WTC11 (cell line): ENCODE data around the gene VEZT. TPM values are rescaled to one million over a fixed set of nuclear protein-coding genes. Genes with fewer than 3 reads are reported as not detected.

Experiments
- ATAC-seq: fragments of 200-7000 bp; cut with Tn5 transposase; 2 replicates; pipeline ENCODE4 v1.10.0; 2021; ENCODE audit warnings: mild to moderate bottlenecking, moderate library complexity
- CTCF ChIA-PET: fragments of 300-600 bp; sonication (Branson Sonifier 250); formaldehyde crosslinking; loops from one replicate; lab custom pipeline; 2021; ENCODE audit warnings: antibody characterized with exemption; lab: Charles Lee
- POLR2A ChIA-PET: fragments of 350-600 bp; sonication (Branson Sonifier 250); formaldehyde crosslinking; loops from one replicate; lab custom pipeline; 2021; ENCODE audit warnings: antibody characterized with exemption; lab: Charles Lee
- DNase-seq: peaks from one replicate; pipeline ENCODE4 v3.0.0; 2021; ENCODE audit warnings: low spot score
- H3K27ac Mint-ChIP-seq: 2 replicates; pipeline ENCODE4 v1.8.0; 2021; ENCODE audit warnings: mixed read lengths
- H3K27me3 Mint-ChIP-seq: 2 replicates; pipeline ENCODE4 v1.8.0; 2021; ENCODE audit warnings: low read depth, mild to moderate bottlenecking, moderate library complexity, mixed read lengths
- H3K36me3 Mint-ChIP-seq: 2 replicates; pipeline ENCODE4 v1.8.0; 2021; ENCODE audit warnings: mixed read lengths
- H3K4me1 Mint-ChIP-seq: 2 replicates; pipeline ENCODE4 v1.8.0; 2022; ENCODE audit warnings: mixed read lengths
- H3K4me3 Mint-ChIP-seq: 2 replicates; pipeline ENCODE4 v1.8.0; 2021; ENCODE audit warnings: mild to moderate bottlenecking, moderate library complexity, mixed read lengths
- H3K9me3 Mint-ChIP-seq: 2 replicates; pipeline ENCODE4 v1.8.0; 2021; ENCODE audit warnings: mixed read lengths
- CBFB ChIP-seq: sonication (generic); formaldehyde crosslinking; IDR thresholded peaks from 2 replicates; pipeline ENCODE4 v1.8.1; 2022; ENCODE audit warnings: mild to moderate bottlenecking, low read depth, missing genetic modification reagents
- CREM ChIP-seq: sonication (generic); formaldehyde crosslinking; IDR thresholded peaks from 2 replicates; pipeline ENCODE4 v1.8.1; 2022; ENCODE audit warnings: mild to moderate bottlenecking, missing genetic modification reagents, moderate library complexity
- ESRRA ChIP-seq: sonication (generic); formaldehyde crosslinking; IDR thresholded peaks from 2 replicates; pipeline ENCODE4 v1.8.1; 2022; ENCODE audit warnings: mild to moderate bottlenecking, missing genetic modification reagents, borderline replicate concordance
- FOXP1 ChIP-seq: sonication (generic); formaldehyde crosslinking; IDR thresholded peaks from 2 replicates; pipeline ENCODE4 v1.8.0; 2022; ENCODE audit warnings: missing genetic modification reagents, mild to moderate bottlenecking, moderate library complexity, borderline replicate concordance
- IRF2 ChIP-seq: sonication (generic); formaldehyde crosslinking; IDR thresholded peaks from 2 replicates; pipeline ENCODE4 v1.8.0; 2022; ENCODE audit warnings: low read depth, missing genetic modification reagents, borderline replicate concordance
- JUN ChIP-seq: sonication (generic); formaldehyde crosslinking; IDR thresholded peaks from 2 replicates; pipeline ENCODE4 v1.8.0; 2023; ENCODE audit warnings: mild to moderate bottlenecking, missing genetic modification reagents
- MXD4 ChIP-seq: fragments of 250-450 bp; sonication (Bioruptor Pico); IDR thresholded peaks from 2 replicates; pipeline ENCODE4 v1.8.0; 2021; ENCODE audit warnings: mild to moderate bottlenecking, moderate library complexity, borderline replicate concordance
- NFATC4 ChIP-seq: fragments of 250-450 bp; sonication (Bioruptor Pico); IDR thresholded peaks from 2 replicates; pipeline ENCODE4 v1.9.0; 2021; ENCODE audit warnings: mild to moderate bottlenecking
- NR3C1 ChIP-seq: sonication (generic); formaldehyde crosslinking; conservative IDR thresholded peaks from 2 replicates; pipeline ENCODE4 v1.8.1; 2023; ENCODE audit warnings: low read depth, mild to moderate bottlenecking, missing genetic modification reagents
- SP1 ChIP-seq: sonication (generic); formaldehyde crosslinking; conservative IDR thresholded peaks from 2 replicates; pipeline ENCODE4 v1.8.1; 2022; ENCODE audit warnings: missing genetic modification reagents
- TEAD1 ChIP-seq: sonication (generic); formaldehyde crosslinking; IDR thresholded peaks from 2 replicates; pipeline ENCODE4 v1.8.0; 2022; ENCODE audit warnings: mild to moderate bottlenecking, missing genetic modification reagents
- ZBTB21 ChIP-seq: sonication (generic); formaldehyde crosslinking; IDR thresholded peaks from 2 replicates; pipeline ENCODE4 v1.8.1; 2023; ENCODE audit warnings: mild to moderate bottlenecking, missing genetic modification reagents, borderline replicate concordance
- ZNF138 ChIP-seq: sonication (generic); formaldehyde crosslinking; conservative IDR thresholded peaks from 2 replicates; pipeline ENCODE4 v1.8.1; 2022; ENCODE audit warnings: mild to moderate bottlenecking, moderate library complexity, missing genetic modification reagents
- ZNF263 ChIP-seq: sonication (generic); formaldehyde crosslinking; IDR thresholded peaks from 2 replicates; pipeline ENCODE4 v1.8.1; 2022; ENCODE audit warnings: low read depth, mild to moderate bottlenecking, moderate library complexity, missing genetic modification reagents
- total RNA-seq: library from RNA; stranded (reverse); gene quantifications from 3 replicates; pipeline ENCODE4 v1.2.3, GENCODE V29; 2021
- TF ChIP-seq, protein P1 (sequence below): sonication (generic); formaldehyde crosslinking; IDR thresholded peaks from 2 replicates; pipeline ENCODE4 v1.8.1; 2023; ENCODE audit warnings: mild to moderate bottlenecking, missing genetic modification reagents
- TF ChIP-seq, protein P2 (sequence below): sonication (generic); formaldehyde crosslinking; IDR thresholded peaks from 2 replicates; pipeline ENCODE4 v1.8.0; 2022; ENCODE audit warnings: missing genetic modification reagents
- TF ChIP-seq, protein P3 (sequence below): sonication (generic); formaldehyde crosslinking; IDR thresholded peaks from 2 replicates; pipeline ENCODE4 v1.8.1; 2023; ENCODE audit warnings: mild to moderate bottlenecking, missing genetic modification reagents, moderate library complexity
- TF ChIP-seq, protein P4 (sequence below): sonication (generic); formaldehyde crosslinking; IDR thresholded peaks from 2 replicates; pipeline ENCODE4 v1.8.1; 2022; ENCODE audit warnings: mild to moderate bottlenecking, moderate library complexity, missing genetic modification reagents
- TF ChIP-seq, protein P5 (sequence below): sonication (generic); formaldehyde crosslinking; IDR thresholded peaks from 2 replicates; pipeline ENCODE4 v1.8.1; 2023; ENCODE audit warnings: mild to moderate bottlenecking, moderate library complexity, missing genetic modification reagents
- TF ChIP-seq, protein P6 (sequence below): sonication (generic); formaldehyde crosslinking; conservative IDR thresholded peaks from 2 replicates; pipeline ENCODE4 v1.8.1; 2023; ENCODE audit warnings: mild to moderate bottlenecking, low read depth, missing genetic modification reagents, moderate library complexity

VEZT gene
- total RNA-seq, 1 experiment from 2014 or later = 54.5 TPM

DNA sequence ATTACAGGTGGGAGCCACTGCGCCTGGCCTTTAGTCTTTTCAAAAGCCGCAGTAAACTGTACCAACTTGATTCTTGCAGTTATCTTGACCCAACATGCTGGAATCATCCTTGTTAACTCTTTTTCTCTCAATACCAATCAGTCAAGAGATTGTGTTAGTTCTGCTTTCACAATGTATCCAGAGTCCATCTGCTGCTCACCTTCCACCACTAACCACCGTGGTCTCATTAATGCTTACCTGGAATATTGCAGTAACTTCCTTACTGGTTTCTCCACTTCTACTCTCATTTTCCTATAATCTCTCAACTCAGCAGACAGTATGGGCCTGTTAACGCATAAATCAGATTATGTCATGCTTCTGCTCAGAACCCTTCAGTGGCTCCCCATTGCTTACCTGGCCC, 62.2 kb downstream of the VEZT start:
- Mint-ChIP-seq H3K4me3 (no peak overlapping the region), H3K4me1 (peaks cover 5% of the 10 kb centered on the region; the same call in 1 of the 2 replicates), H3K27ac (peak overlapping the region; percentile 27), H3K36me3 (peaks cover 32% of the 10 kb centered on the region)
- CTCF ChIA-PET = no interaction called here
- no peak for ATAC-seq
- DNase-seq = no peak
- no peak for TF ChIP-seq FOXP1
- no peak for TF ChIP-seq ZBTB21
- TF ChIP-seq, protein P1, sequence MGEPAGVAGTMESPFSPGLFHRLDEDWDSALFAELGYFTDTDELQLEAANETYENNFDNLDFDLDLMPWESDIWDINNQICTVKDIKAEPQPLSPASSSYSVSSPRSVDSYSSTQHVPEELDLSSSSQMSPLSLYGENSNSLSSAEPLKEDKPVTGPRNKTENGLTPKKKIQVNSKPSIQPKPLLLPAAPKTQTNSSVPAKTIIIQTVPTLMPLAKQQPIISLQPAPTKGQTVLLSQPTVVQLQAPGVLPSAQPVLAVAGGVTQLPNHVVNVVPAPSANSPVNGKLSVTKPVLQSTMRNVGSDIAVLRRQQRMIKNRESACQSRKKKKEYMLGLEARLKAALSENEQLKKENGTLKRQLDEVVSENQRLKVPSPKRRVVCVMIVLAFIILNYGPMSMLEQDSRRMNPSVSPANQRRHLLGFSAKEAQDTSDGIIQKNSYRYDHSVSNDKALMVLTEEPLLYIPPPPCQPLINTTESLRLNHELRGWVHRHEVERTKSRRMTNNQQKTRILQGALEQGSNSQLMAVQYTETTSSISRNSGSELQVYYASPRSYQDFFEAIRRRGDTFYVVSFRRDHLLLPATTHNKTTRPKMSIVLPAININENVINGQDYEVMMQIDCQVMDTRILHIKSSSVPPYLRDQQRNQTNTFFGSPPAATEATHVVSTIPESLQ (CRISPR knock-in tag) = no peak
- TF ChIP-seq ZNF138 (CRISPR knock-in tag) = no peak
- no peak for TF ChIP-seq IRF2 (CRISPR knock-in tag)
- no peak for TF ChIP-seq CBFB (CRISPR knock-in tag)
- TF ChIP-seq NR3C1 (CRISPR knock-in tag) = no peak
- no peak for TF ChIP-seq ESRRA
- no peak for TF ChIP-seq CREM (CRISPR knock-in tag)
- no peak for TF ChIP-seq ZNF263 (CRISPR knock-in tag)
- TF ChIP-seq, protein P2, sequence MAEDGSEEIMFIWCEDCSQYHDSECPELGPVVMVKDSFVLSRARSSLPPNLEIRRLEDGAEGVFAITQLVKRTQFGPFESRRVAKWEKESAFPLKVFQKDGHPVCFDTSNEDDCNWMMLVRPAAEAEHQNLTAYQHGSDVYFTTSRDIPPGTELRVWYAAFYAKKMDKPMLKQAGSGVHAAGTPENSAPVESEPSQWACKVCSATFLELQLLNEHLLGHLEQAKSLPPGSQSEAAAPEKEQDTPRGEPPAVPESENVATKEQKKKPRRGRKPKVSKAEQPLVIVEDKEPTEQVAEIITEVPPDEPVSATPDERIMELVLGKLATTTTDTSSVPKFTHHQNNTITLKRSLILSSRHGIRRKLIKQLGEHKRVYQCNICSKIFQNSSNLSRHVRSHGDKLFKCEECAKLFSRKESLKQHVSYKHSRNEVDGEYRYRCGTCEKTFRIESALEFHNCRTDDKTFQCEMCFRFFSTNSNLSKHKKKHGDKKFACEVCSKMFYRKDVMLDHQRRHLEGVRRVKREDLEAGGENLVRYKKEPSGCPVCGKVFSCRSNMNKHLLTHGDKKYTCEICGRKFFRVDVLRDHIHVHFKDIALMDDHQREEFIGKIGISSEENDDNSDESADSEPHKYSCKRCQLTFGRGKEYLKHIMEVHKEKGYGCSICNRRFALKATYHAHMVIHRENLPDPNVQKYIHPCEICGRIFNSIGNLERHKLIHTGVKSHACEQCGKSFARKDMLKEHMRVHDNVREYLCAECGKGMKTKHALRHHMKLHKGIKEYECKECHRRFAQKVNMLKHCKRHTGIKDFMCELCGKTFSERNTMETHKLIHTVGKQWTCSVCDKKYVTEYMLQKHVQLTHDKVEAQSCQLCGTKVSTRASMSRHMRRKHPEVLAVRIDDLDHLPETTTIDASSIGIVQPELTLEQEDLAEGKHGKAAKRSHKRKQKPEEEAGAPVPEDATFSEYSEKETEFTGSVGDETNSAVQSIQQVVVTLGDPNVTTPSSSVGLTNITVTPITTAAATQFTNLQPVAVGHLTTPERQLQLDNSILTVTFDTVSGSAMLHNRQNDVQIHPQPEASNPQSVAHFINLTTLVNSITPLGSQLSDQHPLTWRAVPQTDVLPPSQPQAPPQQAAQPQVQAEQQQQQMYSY (CRISPR knock-in tag) = no peak
- TF ChIP-seq TEAD1 (CRISPR knock-in tag) = no peak
- no peak for TF ChIP-seq JUN (CRISPR knock-in tag)
- TF ChIP-seq, protein P3, sequence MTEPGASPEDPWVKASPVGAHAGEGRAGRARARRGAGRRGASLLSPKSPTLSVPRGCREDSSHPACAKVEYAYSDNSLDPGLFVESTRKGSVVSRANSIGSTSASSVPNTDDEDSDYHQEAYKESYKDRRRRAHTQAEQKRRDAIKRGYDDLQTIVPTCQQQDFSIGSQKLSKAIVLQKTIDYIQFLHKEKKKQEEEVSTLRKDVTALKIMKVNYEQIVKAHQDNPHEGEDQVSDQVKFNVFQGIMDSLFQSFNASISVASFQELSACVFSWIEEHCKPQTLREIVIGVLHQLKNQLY (CRISPR knock-in tag) = no peak
- no peak for TF ChIP-seq NFATC4 (CRISPR knock-in tag)
- TF ChIP-seq, protein P4, sequence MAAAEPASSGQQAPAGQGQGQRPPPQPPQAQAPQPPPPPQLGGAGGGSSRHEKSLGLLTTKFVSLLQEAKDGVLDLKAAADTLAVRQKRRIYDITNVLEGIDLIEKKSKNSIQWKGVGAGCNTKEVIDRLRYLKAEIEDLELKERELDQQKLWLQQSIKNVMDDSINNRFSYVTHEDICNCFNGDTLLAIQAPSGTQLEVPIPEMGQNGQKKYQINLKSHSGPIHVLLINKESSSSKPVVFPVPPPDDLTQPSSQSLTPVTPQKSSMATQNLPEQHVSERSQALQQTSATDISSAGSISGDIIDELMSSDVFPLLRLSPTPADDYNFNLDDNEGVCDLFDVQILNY (CRISPR knock-in tag) = no peak
- TF ChIP-seq, protein P5, sequence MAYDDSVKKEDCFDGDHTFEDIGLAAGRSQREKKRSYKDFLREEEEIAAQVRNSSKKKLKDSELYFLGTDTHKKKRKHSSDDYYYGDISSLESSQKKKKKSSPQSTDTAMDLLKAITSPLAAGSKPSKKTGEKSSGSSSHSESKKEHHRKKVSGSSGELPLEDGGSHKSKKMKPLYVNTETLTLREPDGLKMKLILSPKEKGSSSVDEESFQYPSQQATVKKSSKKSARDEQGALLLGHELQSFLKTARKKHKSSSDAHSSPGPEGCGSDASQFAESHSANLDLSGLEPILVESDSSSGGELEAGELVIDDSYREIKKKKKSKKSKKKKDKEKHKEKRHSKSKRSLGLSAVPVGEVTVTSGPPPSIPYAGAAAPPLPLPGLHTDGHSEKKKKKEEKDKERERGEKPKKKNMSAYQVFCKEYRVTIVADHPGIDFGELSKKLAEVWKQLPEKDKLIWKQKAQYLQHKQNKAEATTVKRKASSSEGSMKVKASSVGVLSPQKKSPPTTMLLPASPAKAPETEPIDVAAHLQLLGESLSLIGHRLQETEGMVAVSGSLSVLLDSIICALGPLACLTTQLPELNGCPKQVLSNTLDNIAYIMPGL (CRISPR knock-in tag) = no peak
- no peak for TF ChIP-seq SP1 (CRISPR knock-in tag)
- TF ChIP-seq, protein P6, sequence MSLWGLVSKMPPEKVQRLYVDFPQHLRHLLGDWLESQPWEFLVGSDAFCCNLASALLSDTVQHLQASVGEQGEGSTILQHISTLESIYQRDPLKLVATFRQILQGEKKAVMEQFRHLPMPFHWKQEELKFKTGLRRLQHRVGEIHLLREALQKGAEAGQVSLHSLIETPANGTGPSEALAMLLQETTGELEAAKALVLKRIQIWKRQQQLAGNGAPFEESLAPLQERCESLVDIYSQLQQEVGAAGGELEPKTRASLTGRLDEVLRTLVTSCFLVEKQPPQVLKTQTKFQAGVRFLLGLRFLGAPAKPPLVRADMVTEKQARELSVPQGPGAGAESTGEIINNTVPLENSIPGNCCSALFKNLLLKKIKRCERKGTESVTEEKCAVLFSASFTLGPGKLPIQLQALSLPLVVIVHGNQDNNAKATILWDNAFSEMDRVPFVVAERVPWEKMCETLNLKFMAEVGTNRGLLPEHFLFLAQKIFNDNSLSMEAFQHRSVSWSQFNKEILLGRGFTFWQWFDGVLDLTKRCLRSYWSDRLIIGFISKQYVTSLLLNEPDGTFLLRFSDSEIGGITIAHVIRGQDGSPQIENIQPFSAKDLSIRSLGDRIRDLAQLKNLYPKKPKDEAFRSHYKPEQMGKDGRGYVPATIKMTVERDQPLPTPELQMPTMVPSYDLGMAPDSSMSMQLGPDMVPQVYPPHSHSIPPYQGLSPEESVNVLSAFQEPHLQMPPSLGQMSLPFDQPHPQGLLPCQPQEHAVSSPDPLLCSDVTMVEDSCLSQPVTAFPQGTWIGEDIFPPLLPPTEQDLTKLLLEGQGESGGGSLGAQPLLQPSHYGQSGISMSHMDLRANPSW = no peak
- TF ChIP-seq MXD4 (CRISPR knock-in tag) = no peak
- TF ChIP-seq, all 79 proteins: peak for 0
- POLR2A ChIA-PET = interaction anchor here (0.7 to 1.4 kb wide), 2 partner anchors 63 to 194 kb away, joined by 3 read pairs; partner anchors contain the start of genes FGD6, METAP2 and VEZT
- Mint-ChIP-seq H3K27me3 (no peaks in the 10 kb centered on the region), H3K9me3 (no peaks in the 10 kb centered on the region)
